ENCODE measurements around the gene RDH8.

DNA sequence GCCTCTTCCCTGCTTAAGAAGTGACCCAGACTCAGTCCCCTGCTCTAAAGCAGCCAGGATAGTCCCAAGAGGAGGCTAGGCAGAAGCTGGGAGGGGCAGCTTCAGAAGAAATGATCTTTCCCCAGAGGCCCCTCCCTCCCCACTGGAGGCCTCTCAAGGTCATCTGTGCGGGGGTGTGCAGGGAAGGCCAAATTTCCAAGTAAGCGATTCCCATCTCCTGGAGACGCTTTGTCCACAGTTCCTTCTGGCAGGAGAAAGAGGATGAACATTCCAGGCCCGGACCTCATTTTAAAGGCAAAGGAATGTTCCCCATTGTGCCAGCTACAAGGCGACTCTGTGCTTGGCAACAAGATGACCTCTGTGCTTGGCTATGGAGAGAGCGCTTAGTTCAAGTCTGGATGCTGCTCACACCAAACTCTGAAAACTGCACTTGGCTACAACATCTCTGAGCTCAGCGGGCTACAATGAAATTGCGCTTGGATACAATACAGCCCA, 26.4 kb upstream of the RDH8 start:
- TF ChIP-seq BACH2 (CRISPR knock-in tag; IDR thresholded peaks at IDR 0.05; ENCODE audit: borderline replicate concordance): no peak
- TF ChIP-seq PPARA (CRISPR knock-in tag; IDR thresholded peaks at IDR 0.05; ENCODE audit: borderline replicate concordance): no peak

Data from SK-N-SH treated with all-trans-retinoic acid at 6 μM for 48 hours (cell line).